Activated CD4-positive, alpha-beta memory T cell treated with anti-CD3 and anti-CD28 coated beads for 36 hours (primary cell): ENCODE data around the gene EFHD2. TPM values are rescaled to one million over a fixed set of nuclear protein-coding genes. Genes with fewer than 3 reads are reported as not detected.

ENCODE experiments used
- total RNA-seq, 2 experiments: library from RNA; stranded (reverse); gene quantifications; one replicate each; pipeline ENCODE4 v1.2.3, GENCODE V29; 2021

EFHD2 gene
- total RNA-seq, 2 experiments from 2014 or later, result 60.4 to 61.3 TPM

Other genes with a start within 250 kb of the EFHD2 start
- not detected for gene FHAD1, start 162.7 kb upstream of the EFHD2 start, total RNA-seq
- gene CTRC, start 28.6 kb downstream of the EFHD2 start, total RNA-seq, result under 1 TPM in 1 of 2 experiments, not detected in 1; 0.31 TPM
- not detected for gene CELA2A, start 46.8 kb downstream of the EFHD2 start, total RNA-seq
- gene CELA2B, start 66.2 kb downstream of the EFHD2 start, total RNA-seq, result not detected
- gene CASP9, start 114.3 kb downstream of the EFHD2 start, total RNA-seq, result 10 to 100 TPM; 10.5 to 11.5 TPM
- gene DNAJC16, start 117.0 kb downstream of the EFHD2 start, total RNA-seq, result 10 to 100 TPM; 10.0 to 10.4 TPM
- 10 to 100 TPM; 13.9 to 15.2 TPM for gene AGMAT, start 175.2 kb downstream of the EFHD2 start, total RNA-seq
- 10 to 100 TPM; 26.3 to 28.2 TPM for gene DDI2, start 207.6 kb downstream of the EFHD2 start, total RNA-seq